Uterus (tissue), 4 donors: ENCODE measurements around the gene RBBP8NL. TPM values are rescaled to one million over a fixed set of nuclear protein-coding genes. Genes with fewer than 3 reads are reported as not detected.
A peak's percentile ranks its signal among the peaks of the same experiment; 100 is the strongest.

Experiments
- DNase-seq, 2 donors: peaks; one replicate each; pipeline ENCODE4 v3.0.0-alpha.2; 2019 to 2020
- H3K27ac ChIP-seq, 2 donors: fragments of 200-600 bp; sonication (generic); 1 replicate in 1 of 2; 2 replicates in 1 of 2; pipeline ENCODE4 v1.5.1; 2016 to 2018
- H3K27me3 ChIP-seq, 2 donors: fragments of 200-600 bp; sonication (generic); one replicate each; pipeline ENCODE4 v1.5.1; 2018 to 2019; ENCODE audit warnings: control low read depth in 1 of 2
- H3K36me3 ChIP-seq, 2 donors: fragments of 200-600 bp; sonication (generic); one replicate each; pipeline ENCODE4 v1.5.1; 2019; ENCODE audit warnings: control low read depth in 1 of 2
- H3K4me1 ChIP-seq, 2 donors: fragments of 200-600 bp; sonication (generic); one replicate each; pipeline ENCODE4 v1.5.1; 2018 to 2019; ENCODE audit warnings: control low read depth in 1 of 2
- H3K4me3 ChIP-seq, 2 donors: fragments of 200-600 bp; sonication (generic); 1 replicate in 1 of 2; 2 replicates in 1 of 2; pipeline ENCODE4 v1.5.1; 2018 to 2019; ENCODE audit warnings: mild to moderate bottlenecking in 1 of 2
- H3K9me3 ChIP-seq, 2 donors: fragments of 200-600 bp; sonication (generic); one replicate each; pipeline ENCODE4 v1.5.1; 2019; ENCODE audit warnings: control low read depth in 1 of 2
- POLR2A ChIP-seq, 2 donors: fragments of 450-650 bp; IDR thresholded peaks; one replicate each; pipeline ENCODE4 v1.6.1; 2016; ENCODE audit warnings: antibody characterized with exemption in 2 of 2, mild to moderate bottlenecking in 1 of 2, moderate library complexity in 1 of 2
- intact Hi-C: fragments of 100-400 bp; cut with DNase I; formaldehyde crosslinking; loops from one replicate; pipeline ENCODE4 v1.15.1; 2023; ENCODE audit warnings: low total_unique reads
- total RNA-seq, 4 donors: library from RNA; depleted of rRNA in 3 of 4; stranded (reverse); fragments of >200 nt in 3 of 4; gene quantifications; one replicate each; pipeline versions ENCODE4 v1.1.0 to v1.2.4, GENCODE V29; 2014 to 2023
- TF ChIP-seq, protein P1 (sequence below), 4 experiments: fragments of 200-600 bp in 2 of 4; fragments of 450-650 bp in 2 of 4; sonication (generic) in 2 of 4; IDR thresholded peaks; one replicate each; pipeline ENCODE4 v1.5.1; 2016 to 2019; ENCODE audit warnings: antibody characterized with exemption in 4 of 4, mild to moderate bottlenecking in 2 of 4, moderate library complexity in 1 of 4
- donor health status: DM: yes; HTN: yes; CAD: no.

RBBP8NL gene
- total RNA-seq, 4 donors from 2014 or later, result 0.35 TPM; not detected in 3

DNA sequence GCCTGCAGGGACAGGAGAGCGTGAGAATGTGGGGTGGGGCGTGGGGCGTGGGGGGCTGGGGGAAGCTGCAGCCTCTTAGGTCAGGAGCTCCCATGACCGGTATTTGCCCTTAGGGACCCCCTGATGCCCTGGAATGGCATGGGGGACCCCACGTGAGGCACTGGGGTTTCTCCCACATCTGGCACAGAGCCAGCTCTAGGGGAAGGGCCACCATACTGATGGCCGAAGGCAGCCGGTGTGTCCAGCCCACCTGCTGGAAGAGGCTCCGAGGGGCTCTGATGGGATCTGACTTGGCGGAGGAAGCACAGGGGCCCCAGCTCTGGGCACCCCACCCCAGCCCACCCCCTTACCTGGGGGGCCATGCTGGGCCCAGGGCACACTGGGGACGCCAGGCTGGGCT lies 37.7 kb upstream of the RBBP8NL start:
- no peaks in the 10 kb centered on the region for H3K36me3 ChIP-seq
- no peaks in the 10 kb centered on the region for H3K27me3 ChIP-seq
- TF ChIP-seq POLR2A (IDR thresholded peaks at IDR 0.05), result no peak
- TF ChIP-seq, protein P1, sequence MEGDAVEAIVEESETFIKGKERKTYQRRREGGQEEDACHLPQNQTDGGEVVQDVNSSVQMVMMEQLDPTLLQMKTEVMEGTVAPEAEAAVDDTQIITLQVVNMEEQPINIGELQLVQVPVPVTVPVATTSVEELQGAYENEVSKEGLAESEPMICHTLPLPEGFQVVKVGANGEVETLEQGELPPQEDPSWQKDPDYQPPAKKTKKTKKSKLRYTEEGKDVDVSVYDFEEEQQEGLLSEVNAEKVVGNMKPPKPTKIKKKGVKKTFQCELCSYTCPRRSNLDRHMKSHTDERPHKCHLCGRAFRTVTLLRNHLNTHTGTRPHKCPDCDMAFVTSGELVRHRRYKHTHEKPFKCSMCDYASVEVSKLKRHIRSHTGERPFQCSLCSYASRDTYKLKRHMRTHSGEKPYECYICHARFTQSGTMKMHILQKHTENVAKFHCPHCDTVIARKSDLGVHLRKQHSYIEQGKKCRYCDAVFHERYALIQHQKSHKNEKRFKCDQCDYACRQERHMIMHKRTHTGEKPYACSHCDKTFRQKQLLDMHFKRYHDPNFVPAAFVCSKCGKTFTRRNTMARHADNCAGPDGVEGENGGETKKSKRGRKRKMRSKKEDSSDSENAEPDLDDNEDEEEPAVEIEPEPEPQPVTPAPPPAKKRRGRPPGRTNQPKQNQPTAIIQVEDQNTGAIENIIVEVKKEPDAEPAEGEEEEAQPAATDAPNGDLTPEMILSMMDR (IDR thresholded peaks at IDR 0.05), result no peak
- no peak overlapping the region for H3K27ac ChIP-seq
- intact Hi-C loops, result no loop called here
- no peak for DNase-seq
- H3K4me1 ChIP-seq, result no peaks in the 10 kb centered on the region
- H3K4me3 ChIP-seq, result no peak overlapping the region
- no peaks in the 10 kb centered on the region for H3K9me3 ChIP-seq

DNA sequence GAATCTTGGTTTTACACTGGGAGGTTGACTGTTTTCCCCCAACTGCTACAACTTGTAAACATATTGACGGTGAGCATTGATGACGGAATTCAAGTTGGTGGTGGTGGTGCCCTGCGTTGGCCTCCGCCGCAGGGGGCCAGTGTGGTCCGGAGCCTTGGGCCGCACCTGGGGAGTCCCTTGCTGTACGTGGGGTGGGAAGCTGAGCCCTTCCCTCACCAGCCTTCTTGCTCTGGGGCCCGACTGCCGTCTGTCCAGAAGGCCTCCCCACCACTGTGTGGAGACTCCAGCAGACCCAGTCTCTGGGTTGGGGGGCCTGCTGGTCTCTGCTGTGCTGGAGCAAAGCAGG lies 37.1 kb upstream of the RBBP8NL start:
- intact Hi-C loops, result no loop called here
- no peaks in the 10 kb centered on the region for H3K9me3 ChIP-seq
- TF ChIP-seq POLR2A (IDR thresholded peaks at IDR 0.05), result no peak
- TF ChIP-seq, protein P1 (IDR thresholded peaks at IDR 0.05), result no peak
- DNase-seq, result no peak
- no peaks in the 10 kb centered on the region for H3K4me1 ChIP-seq
- H3K27me3 ChIP-seq, result no peaks in the 10 kb centered on the region
- H3K36me3 ChIP-seq, result no peaks in the 10 kb centered on the region
- no peak overlapping the region for H3K4me3 ChIP-seq
- no peak overlapping the region for H3K27ac ChIP-seq

DNA sequence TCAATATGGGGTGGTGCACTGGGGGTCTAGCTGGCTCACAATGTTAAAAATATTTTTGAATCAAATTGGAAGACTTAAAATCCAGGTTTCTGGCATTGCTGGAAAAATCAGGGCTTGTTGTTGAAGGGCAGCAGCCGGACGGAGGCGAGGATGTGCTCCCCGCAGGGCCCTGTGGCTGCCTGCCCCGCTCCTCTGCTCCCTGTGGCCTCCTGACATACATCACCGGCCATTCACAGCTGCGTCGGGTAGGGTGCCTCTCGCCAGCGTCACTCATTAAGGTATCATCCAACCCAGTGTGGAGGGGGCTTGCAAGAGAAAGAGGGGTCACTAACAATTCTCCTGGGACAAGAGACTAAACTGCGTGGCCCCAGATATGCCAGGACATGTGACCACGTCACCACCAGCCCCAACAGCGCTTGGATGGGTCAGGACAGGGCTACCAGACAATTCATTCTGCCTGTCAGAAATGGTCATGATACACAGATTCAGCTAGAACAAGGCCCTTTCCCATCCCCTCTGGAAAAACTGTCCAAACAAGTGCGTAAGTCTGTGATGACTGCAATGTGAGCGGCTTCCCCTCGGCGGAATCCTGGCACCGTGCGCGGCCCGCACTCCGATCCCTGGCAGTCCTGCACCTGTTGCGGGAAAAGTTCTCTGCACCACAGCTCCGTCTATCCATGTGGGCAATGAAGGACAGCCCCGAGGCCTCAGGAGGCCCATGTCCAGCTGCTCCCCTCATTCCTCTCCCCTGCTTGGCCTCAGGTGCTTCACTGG lies 36.5 kb upstream of the RBBP8NL start:
- no peaks in the 10 kb centered on the region for H3K36me3 ChIP-seq
- no peaks in the 10 kb centered on the region for H3K4me1 ChIP-seq
- DNase-seq, result no peak
- no peaks in the 10 kb centered on the region for H3K27me3 ChIP-seq
- H3K4me3 ChIP-seq, result no peak overlapping the region
- H3K9me3 ChIP-seq, result no peaks in the 10 kb centered on the region
- TF ChIP-seq, protein P1 (IDR thresholded peaks at IDR 0.05), result no peak
- TF ChIP-seq POLR2A (IDR thresholded peaks at IDR 0.05), result no peak
- H3K27ac ChIP-seq, result no peak overlapping the region
- intact Hi-C loops, result no loop called here

DNA sequence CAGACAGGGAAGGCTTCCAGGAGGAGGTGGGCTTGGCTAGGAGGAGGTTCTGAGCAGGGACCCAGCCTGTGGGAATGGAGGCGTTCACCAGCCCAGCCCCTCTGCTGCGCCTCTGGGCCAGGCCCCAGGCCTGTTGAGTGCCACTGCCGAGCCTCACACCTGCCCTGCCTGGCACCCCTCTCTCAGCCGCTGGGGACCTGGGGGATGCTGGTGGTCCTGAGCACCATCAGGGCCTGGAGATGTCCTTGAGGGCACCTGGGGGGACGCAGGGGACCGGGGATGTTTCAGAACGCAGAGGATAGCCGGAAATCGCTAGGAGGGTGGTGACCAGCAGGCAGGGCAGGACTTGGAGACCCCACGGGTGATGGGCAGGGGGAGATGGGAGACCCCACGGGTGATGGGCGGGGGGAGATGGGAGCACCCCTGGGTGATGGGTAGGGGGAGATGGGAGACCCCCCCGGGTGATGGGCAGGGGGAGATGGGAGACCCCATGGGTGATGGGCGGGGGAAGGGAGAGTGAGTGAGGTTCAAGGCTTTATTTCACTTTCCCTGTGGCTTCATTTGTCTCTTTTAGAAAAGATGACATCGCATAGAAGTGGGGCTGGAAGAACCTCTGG lies 35.7 kb upstream of the RBBP8NL start:
- no peaks in the 10 kb centered on the region for H3K9me3 ChIP-seq
- no peak overlapping the region for H3K4me3 ChIP-seq
- intact Hi-C loops, result no loop called here
- H3K36me3 ChIP-seq, result no peaks in the 10 kb centered on the region
- no peak overlapping the region for H3K27ac ChIP-seq
- no peaks in the 10 kb centered on the region for H3K27me3 ChIP-seq
- TF ChIP-seq, protein P1 (IDR thresholded peaks at IDR 0.05), result no peak
- no peak for TF ChIP-seq POLR2A (IDR thresholded peaks at IDR 0.05)
- H3K4me1 ChIP-seq, result no peaks in the 10 kb centered on the region
- DNase-seq, result no peak

DNA sequence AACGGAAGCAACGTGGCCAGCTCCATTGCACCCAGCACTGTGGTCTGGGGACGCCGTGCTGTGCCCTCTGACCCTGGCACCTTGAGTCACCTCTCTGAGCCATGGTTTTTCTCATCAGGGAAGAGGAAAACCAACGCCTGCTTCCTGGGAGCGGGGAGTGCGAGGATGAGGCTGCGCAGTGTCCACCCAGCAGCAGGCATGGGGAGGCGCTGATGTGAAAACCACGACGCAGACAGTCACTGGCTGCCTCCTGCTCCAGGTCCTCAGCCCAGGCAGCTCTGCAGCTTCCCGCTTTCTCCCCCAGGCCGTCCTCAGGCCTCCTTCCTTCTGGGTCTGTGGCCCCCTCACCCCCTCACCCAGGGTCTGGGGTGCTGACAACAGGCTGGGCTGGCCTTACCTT lies 34.5 kb upstream of the RBBP8NL start:
- H3K27ac ChIP-seq, result peak overlapping the region in 1 of 2 donors; percentile 74
- H3K4me3 ChIP-seq, result no peak overlapping the region
- TF ChIP-seq, protein P1 (IDR thresholded peaks at IDR 0.05), result no peak
- TF ChIP-seq POLR2A (IDR thresholded peaks at IDR 0.05), result no peak
- H3K9me3 ChIP-seq, result no peaks in the 10 kb centered on the region
- no peaks in the 10 kb centered on the region for H3K27me3 ChIP-seq
- no peak for DNase-seq
- H3K36me3 ChIP-seq, result no peaks in the 10 kb centered on the region
- intact Hi-C loops, result no loop called here
- no peaks in the 10 kb centered on the region for H3K4me1 ChIP-seq
